Measurements from ENCODE around the gene SVOPL.

The SVOPL gene

DNA sequence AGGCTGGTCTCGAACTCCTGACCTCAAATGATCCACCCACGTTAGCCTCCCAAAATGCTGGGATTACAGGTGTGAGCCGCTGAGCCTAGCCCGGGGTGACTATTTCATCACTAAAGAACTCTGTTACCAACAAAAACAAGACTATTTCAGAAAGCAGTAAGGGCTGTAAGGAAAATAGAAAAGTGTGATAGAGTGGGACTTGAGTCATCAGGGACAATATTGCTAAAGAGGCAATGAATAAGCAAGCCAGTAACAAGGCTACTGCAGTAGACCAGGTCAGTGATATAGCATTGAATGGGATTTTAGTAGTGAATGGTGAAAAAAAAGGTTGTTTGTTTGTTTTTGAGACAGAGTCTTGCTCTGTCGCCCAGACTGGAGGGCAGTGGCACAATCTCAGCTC is 51.7 kb downstream of the SVOPL start:
- no peak for DNase-seq (ENCODE audit: low read depth)
- no peak overlapping the region for H3K4me3 ChIP-seq (ENCODE audit: low read depth, low read length)
- TF ChIP-seq, protein P1, sequence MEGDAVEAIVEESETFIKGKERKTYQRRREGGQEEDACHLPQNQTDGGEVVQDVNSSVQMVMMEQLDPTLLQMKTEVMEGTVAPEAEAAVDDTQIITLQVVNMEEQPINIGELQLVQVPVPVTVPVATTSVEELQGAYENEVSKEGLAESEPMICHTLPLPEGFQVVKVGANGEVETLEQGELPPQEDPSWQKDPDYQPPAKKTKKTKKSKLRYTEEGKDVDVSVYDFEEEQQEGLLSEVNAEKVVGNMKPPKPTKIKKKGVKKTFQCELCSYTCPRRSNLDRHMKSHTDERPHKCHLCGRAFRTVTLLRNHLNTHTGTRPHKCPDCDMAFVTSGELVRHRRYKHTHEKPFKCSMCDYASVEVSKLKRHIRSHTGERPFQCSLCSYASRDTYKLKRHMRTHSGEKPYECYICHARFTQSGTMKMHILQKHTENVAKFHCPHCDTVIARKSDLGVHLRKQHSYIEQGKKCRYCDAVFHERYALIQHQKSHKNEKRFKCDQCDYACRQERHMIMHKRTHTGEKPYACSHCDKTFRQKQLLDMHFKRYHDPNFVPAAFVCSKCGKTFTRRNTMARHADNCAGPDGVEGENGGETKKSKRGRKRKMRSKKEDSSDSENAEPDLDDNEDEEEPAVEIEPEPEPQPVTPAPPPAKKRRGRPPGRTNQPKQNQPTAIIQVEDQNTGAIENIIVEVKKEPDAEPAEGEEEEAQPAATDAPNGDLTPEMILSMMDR (IDR thresholded peaks at IDR 0.05; ENCODE audit: low read depth, low read length, missing control alignments) = no peak

DNA sequence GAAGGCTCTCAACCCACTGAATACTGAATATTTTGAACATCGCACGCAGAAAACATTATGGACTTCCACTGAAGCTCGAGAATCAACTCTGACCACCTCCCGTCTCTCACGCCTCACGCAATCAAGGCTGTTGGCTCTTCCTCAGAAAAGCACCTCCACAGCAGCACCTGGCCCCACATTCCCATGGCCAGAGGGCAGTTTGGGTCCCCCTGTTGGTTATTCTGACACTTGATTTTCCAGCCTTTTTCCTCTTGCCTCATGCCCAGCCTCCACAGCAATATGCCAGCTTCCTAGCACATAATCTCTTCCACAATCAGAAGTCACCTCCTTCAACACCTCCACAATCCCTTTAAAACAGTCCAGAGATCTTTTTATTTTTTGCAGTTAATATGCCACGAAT is 55.9 kb downstream of the SVOPL start:
- DNase-seq (ENCODE audit: low read depth) = no peak
- no peak overlapping the region for H3K4me3 ChIP-seq (ENCODE audit: low read depth, low read length)
- TF ChIP-seq, protein P1 (IDR thresholded peaks at IDR 0.05; ENCODE audit: low read depth, low read length, missing control alignments) = no peak

DNA sequence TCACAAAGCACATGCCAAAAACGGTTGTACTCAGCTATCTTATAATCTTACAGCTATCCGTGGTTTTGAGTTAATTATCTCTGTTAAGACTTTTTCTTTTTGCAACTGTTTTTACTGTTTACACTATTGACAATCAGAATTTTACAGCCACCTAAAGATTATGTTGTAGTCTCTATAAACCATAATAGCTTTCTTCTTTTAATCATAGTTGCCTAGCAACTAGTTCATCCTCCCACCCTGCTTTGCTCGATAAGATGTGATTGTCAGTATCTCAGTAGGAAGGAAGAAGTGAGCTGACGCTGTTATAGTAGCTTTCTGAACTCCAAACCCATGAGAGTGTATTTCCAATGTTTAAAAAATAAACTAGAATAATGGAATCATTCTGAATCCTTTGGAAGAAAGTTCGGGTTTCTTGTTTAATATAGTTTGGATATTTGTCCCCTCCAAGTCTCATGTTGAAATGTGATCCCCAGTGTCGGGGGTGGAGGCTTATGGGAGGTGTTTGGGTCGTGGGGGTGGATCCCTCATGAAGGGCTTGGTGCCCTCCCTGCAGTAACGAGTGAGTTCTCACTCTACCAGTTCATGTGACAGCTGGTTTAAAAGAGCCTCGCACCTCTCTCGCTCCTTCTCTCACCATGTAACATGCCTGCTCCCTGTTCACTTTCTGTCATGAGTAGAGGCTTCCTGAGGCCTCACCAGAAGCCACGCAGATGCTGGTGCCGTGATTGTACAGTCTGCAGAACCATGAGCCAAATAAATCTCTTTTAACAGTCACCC is 68.1 kb downstream of the SVOPL start:
- no peak for DNase-seq (ENCODE audit: low read depth)
- no peak overlapping the region for H3K4me3 ChIP-seq (ENCODE audit: low read depth, low read length)
- TF ChIP-seq, protein P1 (IDR thresholded peaks at IDR 0.05; ENCODE audit: low read depth, low read length, missing control alignments) = no peak

DNA sequence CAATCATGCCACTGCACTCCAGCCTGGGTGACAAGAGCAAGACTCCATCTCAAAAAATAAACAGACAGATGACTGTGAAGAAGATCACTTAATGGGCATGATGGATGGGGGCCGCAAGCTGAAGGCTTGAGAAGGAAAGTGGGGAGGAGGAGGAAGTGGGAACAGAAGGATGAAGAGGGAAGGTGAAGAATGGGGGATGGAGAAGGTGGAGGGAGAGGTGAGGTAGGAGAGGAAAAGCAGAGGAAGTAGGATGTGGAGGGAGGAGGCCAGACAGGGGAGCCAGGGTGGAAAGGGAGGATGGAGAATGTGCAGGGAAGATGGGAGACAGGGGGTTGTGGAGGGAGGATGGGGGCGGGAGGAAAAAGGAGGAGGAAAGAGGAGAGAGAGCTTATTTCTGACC is 68.8 kb downstream of the SVOPL start:
- H3K4me3 ChIP-seq (ENCODE audit: low read depth, low read length) = no peak overlapping the region
- DNase-seq (ENCODE audit: low read depth) = no peak
- TF ChIP-seq, protein P1 (IDR thresholded peaks at IDR 0.05; ENCODE audit: low read depth, low read length, missing control alignments) = no peak

DNA sequence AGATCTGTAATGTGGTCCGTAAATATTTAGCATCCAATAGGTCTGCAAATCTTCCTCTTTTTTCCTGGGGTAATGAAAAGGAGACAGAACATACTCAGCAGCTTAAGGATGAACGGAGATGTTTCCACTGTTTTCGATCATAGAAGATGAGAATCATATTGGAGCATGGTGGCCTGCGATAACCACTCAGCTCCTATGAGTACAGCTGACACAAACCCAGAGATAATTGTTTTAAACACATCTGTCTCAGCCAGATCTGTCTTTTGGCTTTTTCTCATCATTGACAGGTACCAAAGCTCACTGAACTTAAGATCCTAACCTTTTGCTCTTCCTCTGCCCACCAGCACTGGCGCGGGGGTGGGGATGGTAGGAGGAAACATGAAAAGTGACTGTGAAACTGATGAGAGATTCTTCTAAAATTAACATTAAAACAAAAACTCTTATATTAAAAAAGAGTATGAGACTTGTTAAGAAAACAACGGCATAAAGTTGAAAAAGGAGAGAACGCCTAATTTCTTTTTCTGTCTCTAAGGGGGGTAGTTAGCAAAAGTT is 71.0 kb downstream of the SVOPL start:
- TF ChIP-seq, protein P1 (IDR thresholded peaks at IDR 0.05; ENCODE audit: low read depth, low read length, missing control alignments) = no peak

DNA sequence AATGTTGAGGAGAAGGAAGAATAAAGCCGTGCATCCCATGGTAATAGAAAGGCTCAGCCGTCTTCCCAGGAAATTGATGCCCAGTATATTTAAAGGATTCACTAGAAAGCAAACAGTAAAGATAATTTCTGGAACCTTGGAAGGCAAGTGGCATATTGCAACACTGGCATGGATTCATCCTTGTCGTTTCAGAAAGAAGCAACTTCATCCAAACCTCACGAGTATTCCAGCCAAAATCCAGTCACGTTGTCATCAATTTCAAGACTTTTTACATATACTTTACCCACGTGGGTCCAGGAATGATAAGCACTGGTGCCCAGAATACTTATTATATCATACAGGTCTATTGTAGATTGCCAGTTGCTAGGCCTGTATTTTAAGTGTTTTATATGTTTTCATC is 73.8 kb downstream of the SVOPL start:
- TF ChIP-seq, protein P1 (IDR thresholded peaks at IDR 0.05; ENCODE audit: low read depth, low read length, missing control alignments) = no peak
- DNase-seq (ENCODE audit: low read depth) = no peak
- H3K4me3 ChIP-seq (ENCODE audit: low read depth, low read length) = no peak overlapping the region

More for the DNA sequence above, 71.0 kb downstream of the SVOPL start:
- no peak for DNase-seq (ENCODE audit: low read depth)
- no peak overlapping the region for H3K4me3 ChIP-seq (ENCODE audit: low read depth, low read length)

DNA sequence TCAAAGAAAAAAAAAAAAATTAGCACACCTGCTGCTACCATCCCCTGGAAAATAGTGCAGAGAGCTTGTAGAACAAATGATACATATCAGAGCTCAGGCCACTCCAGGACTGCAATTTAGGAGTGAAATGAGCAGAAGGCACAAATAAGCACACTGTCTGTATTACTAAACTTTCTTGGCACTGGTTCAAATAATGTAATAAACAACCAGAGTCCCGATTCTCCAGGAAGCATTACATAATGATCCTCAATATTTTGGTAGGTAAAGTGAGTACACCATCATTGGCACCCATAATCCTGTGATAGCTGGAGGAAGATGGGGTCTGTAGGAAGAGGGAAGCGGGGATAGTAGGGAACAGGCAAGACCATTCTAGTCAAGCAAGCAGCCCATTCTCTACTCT is 74.3 kb downstream of the SVOPL start:
- no peak for DNase-seq (ENCODE audit: low read depth)
- TF ChIP-seq, protein P1 (IDR thresholded peaks at IDR 0.05; ENCODE audit: low read depth, low read length, missing control alignments) = no peak

More for the DNA sequence above, 74.3 kb downstream of the SVOPL start:
- no peak overlapping the region for H3K4me3 ChIP-seq (ENCODE audit: low read depth, low read length)
